ENCODE results near the gene PCSK6. TPM values are rescaled to one million over a fixed set of nuclear protein-coding genes. Genes with fewer than 3 reads are reported as not detected.

The PCSK6 gene
- polyA plus RNA-seq, 3 donors: 0.05 to 0.10 TPM; not detected in 1

- no peak overlapping the region for H3K4me2 ChIP-seq (replicated peaks; ENCODE audit: extremely low read depth, low read length, poor library complexity, severe bottlenecking)
- H3K27ac ChIP-seq (ENCODE audit: low read depth in 1 of 2, low read length in 2 of 2): no peak overlapping the region
- no peaks in the 10 kb centered on the region for H3K79me2 ChIP-seq (ENCODE audit: insufficient read depth, low read length)
- no peak for TF ChIP-seq CTCF (IDR thresholded peaks at IDR 0.05)
- peaks cover 0 to 3% of the 10 kb centered on the region in 2 donors for H3K9me3 ChIP-seq (replicated peaks in 1 of 2; ENCODE audit: control insufficient read depth in 1 of 2, insufficient read depth in 1 of 2, low read length in 2 of 2)
- H3K36me3 ChIP-seq (replicated peaks in 1 of 2; ENCODE audit: control insufficient read depth in 1 of 2, insufficient read depth in 2 of 2, low read length in 2 of 2): no peaks in the 10 kb centered on the region
- WGBS (ENCODE audit: insufficient coverage): no CpG with 5 or more reads among the region's 3 CpGs
- H4K20me1 ChIP-seq (ENCODE audit: insufficient read depth, low read length): no peaks in the 10 kb centered on the region
- H3K27me3 ChIP-seq (ENCODE audit: control insufficient read depth in 2 of 2, insufficient read depth in 2 of 2, low read length in 2 of 2): no peaks in the 10 kb centered on the region
- no peak overlapping the region for H3K9ac ChIP-seq (ENCODE audit: insufficient read depth, low read length, poor library complexity, severe bottlenecking)
- no peak overlapping the region for H2AFZ ChIP-seq (ENCODE audit: insufficient read depth, low read depth, low read length, poor library complexity, severe bottlenecking)
- no peaks in the 10 kb centered on the region for H3K4me1 ChIP-seq (ENCODE audit: control insufficient read depth in 1 of 2, insufficient read depth in 2 of 2, low read length in 2 of 2)
- H3K27ac Mint-ChIP-seq: no peak overlapping the region
- H3K9me3 Mint-ChIP-seq: peaks cover 0 to 3% (median 0%) of the 10 kb centered on the region in 7 donors
- no peak overlapping the region for H3K4me3 Mint-ChIP-seq
- no peaks in the 10 kb centered on the region for H3K36me3 Mint-ChIP-seq
- H3K4me1 Mint-ChIP-seq: peaks cover 2% of the 10 kb centered on the region
- intact Hi-C loops (cut with micrococcal nuclease): no loop called here
- DNase-seq: no peak
- H3K27me3 Mint-ChIP-seq (ENCODE audit: low read depth in 3 of 3): peaks cover 0 to 11% (median 9%) of the 10 kb centered on the region in 3 donors
- no peak overlapping the region for H3K4me3 ChIP-seq (replicated peaks in 1 of 3; ENCODE audit: low read depth in 2 of 3, low read length in 3 of 3)
Observed at GRCh38 chr15:101413239-101413638, 76.3 kb downstream of the PCSK6 start.

- TF ChIP-seq CTCF (IDR thresholded peaks at IDR 0.05): no peak
- intact Hi-C loops (cut with micrococcal nuclease): no loop called here
- 88% methylated on average over 9 of the region's 10 CpGs for WGBS (ENCODE audit: insufficient coverage)
- no peak overlapping the region for H3K9ac ChIP-seq (ENCODE audit: insufficient read depth, low read length, poor library complexity, severe bottlenecking)
- H2AFZ ChIP-seq (ENCODE audit: insufficient read depth, low read depth, low read length, poor library complexity, severe bottlenecking): no peak overlapping the region
- Mint-ChIP-seq H3K27me3 (ENCODE audit: low read depth in 3 of 3) (peaks cover 0 to 12% (median 10%) of the 10 kb centered on the region in 3 donors), H3K4me1 (peaks cover 2% of the 10 kb centered on the region), H3K27ac (no peak overlapping the region), H3K9me3 (peaks cover 0 to under 1% (median 0%) of the 10 kb centered on the region in 7 donors), H3K36me3 (no peaks in the 10 kb centered on the region), H3K4me3 (no peak overlapping the region)
- no peak overlapping the region for H3K27ac ChIP-seq (ENCODE audit: low read depth in 1 of 2, low read length in 2 of 2)
- no peaks in the 10 kb centered on the region for H3K27me3 ChIP-seq (ENCODE audit: control insufficient read depth in 2 of 2, insufficient read depth in 2 of 2, low read length in 2 of 2)
- no peak overlapping the region for H3K4me2 ChIP-seq (replicated peaks; ENCODE audit: extremely low read depth, low read length, poor library complexity, severe bottlenecking)
- H3K9me3 ChIP-seq (replicated peaks in 1 of 2; ENCODE audit: control insufficient read depth in 1 of 2, insufficient read depth in 1 of 2, low read length in 2 of 2): peaks cover 0 to under 1% of the 10 kb centered on the region in 2 donors
- no peaks in the 10 kb centered on the region for H3K36me3 ChIP-seq (replicated peaks in 1 of 2; ENCODE audit: control insufficient read depth in 1 of 2, insufficient read depth in 2 of 2, low read length in 2 of 2)
- no peaks in the 10 kb centered on the region for H3K4me1 ChIP-seq (ENCODE audit: control insufficient read depth in 1 of 2, insufficient read depth in 2 of 2, low read length in 2 of 2)
- no peak for DNase-seq
- no peak overlapping the region for H3K4me3 ChIP-seq (replicated peaks in 1 of 3; ENCODE audit: low read depth in 2 of 3, low read length in 3 of 3)
- no peaks in the 10 kb centered on the region for H4K20me1 ChIP-seq (ENCODE audit: insufficient read depth, low read length)
- no peaks in the 10 kb centered on the region for H3K79me2 ChIP-seq (ENCODE audit: insufficient read depth, low read length)
Observed at GRCh38 chr15:101411581-101411980, 77.9 kb downstream of the PCSK6 start.

Data from CD14-positive monocyte (primary cell).